ENCODE data around the gene C1orf94. TPM values are rescaled to one million over a fixed set of nuclear protein-coding genes. Genes with fewer than 3 reads are reported as not detected.

The C1orf94 gene
- total and polyA plus RNA-seq, 10 of the 15 experiments (the other 5 are each of a cell fraction or from before 2014, with no cell fraction given): not detected

GRCh38 chr1:34199927-34200326, 23.2 kb downstream of the C1orf94 start (continued):
- TF ChIP-seq SKIL (IDR thresholded peaks at IDR 0.05; ENCODE audit: low read depth, poor library complexity, severe bottlenecking) (no peak), ETV6 (conservative IDR thresholded peaks at IDR 0.05 in 1 of 2, IDR thresholded peaks at IDR 0.05 in 1 of 2; ENCODE audit: borderline replicate concordance in 1 of 2, low read depth in 1 of 2) (no peak), MEF2B (IDR thresholded peaks at IDR 0.05; ENCODE audit: partially characterized antibody, poor library complexity, severe bottlenecking) (no peak)

DNA sequence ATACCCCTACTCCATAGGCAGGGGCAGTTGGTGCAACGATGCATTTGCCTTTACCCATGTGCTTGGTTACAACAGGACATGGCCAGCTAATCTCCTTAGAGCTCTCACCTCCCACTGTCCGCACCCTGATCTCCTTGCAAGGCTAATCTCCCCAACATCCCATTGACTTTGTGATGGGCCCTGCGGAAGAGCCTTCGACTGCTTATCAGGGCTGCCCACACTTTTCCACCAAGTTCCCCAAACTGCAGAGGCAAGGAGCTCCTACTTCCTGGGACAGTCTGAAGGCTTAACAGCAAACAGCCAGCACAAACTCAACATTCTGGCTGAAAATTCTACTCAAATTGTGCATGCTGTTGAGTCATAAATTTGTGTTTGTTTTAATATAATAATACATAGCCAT, 36.0 kb downstream of the C1orf94 start:
- ATAC-seq (no peak), FAIRE-seq (no peak), DNase-seq (ENCODE audit: low read depth, low spot score) (no peak)
- Histone ChIP-seq H3K4me3 (no peak overlapping the region), H3K27ac (ENCODE audit: control insufficient read depth, insufficient read depth) (no peak overlapping the region), H3K27me3 (replicated peaks in 1 of 2; ENCODE audit: control insufficient read depth in 2 of 2, insufficient read depth in 2 of 2, low read length in 1 of 2) (no peaks in the 10 kb centered on the region), H3K36me3 (ENCODE audit: control insufficient read depth in 2 of 2, insufficient read depth in 2 of 2, low read length in 1 of 2) (no peaks in the 10 kb centered on the region), H2AFZ (ENCODE audit: control insufficient read depth, low read depth, low read length) (no peak overlapping the region), H4K20me1 (ENCODE audit: control insufficient read depth, insufficient read depth) (no peaks in the 10 kb centered on the region), H3K9ac (ENCODE audit: control insufficient read depth, insufficient read depth, low read length) (no peak overlapping the region), H3K4me1 (ENCODE audit: control insufficient read depth, insufficient read depth, low read length) (no peaks in the 10 kb centered on the region), H3K4me2 (ENCODE audit: control insufficient read depth, insufficient read depth) (no peak overlapping the region), H3K79me2 (ENCODE audit: control insufficient read depth, insufficient read depth, low read length) (no peaks in the 10 kb centered on the region), H3K9me3 (replicated peaks; ENCODE audit: control insufficient read depth, insufficient read depth, low read length) (no peaks in the 10 kb centered on the region)
- POLR2A ChIA-PET: no interaction called here
- in situ Hi-C loops (cut with MboI) (no loop called here), intact Hi-C loops (cut with micrococcal nuclease; ENCODE audit: unreplicated experiment) (no loop called here)
- RAD21 ChIA-PET (ENCODE audit: unreplicated experiment): no interaction called here
- 42% methylated on average over 4 of the region's 4 CpGs for WGBS (ENCODE audit: insufficient coverage, insufficient replicate concordance, low lambda C conversion rate, missing lambda C conversion rate)
- CTCF ChIA-PET: no interaction called here
- TF ChIP-seq NR2C2 (IDR thresholded peaks at IDR 0.05; ENCODE audit: borderline replicate concordance, control insufficient read depth, insufficient read length, low read depth) (no peak), BACH1 (IDR thresholded peaks at IDR 0.05; ENCODE audit: borderline replicate concordance) (no peak)
- BruUV-seq (replicated peaks): no TSS peak
- SMC1A ChIA-PET (ENCODE audit: uncharacterized antibody, unreplicated experiment): no interaction called here

All from GM12878 (cell line).